ENCODE data around the gene LGALS3BP.

GRCh38 chr17:78956254-78956653 is 23.5 kb downstream of the LGALS3BP start:
- TF ChIP-seq EZH2 (IDR thresholded peaks at IDR 0.05; ENCODE audit: borderline replicate concordance, low read length), result no peak
- no peak for TF ChIP-seq CTCF (conservative IDR thresholded peaks at IDR 0.05 in 1 of 2, IDR thresholded peaks at IDR 0.05 in 1 of 2; ENCODE audit: extremely low read depth in 1 of 2, insufficient read depth in 1 of 2, low read depth in 1 of 2, low read length in 2 of 2)
